Transverse colon (tissue), 4 donors: Measurements from ENCODE around the gene SOBP. TPM values are rescaled to one million over a fixed set of nuclear protein-coding genes. Genes with fewer than 3 reads are reported as not detected.

ENCODE experiments used
- DNase-seq: peaks from one replicate; pipeline ENCODE4 v3.0.0-alpha.2; 2019
- H3K27ac ChIP-seq, 4 donors: fragments of 200-600 bp; sonication (generic); 2 replicates each; pipeline ENCODE4 v1.5.1; 2016 to 2018; ENCODE audit warnings: inconsistent platforms in 4 of 4
- H3K27me3 ChIP-seq: fragments of 200-600 bp; sonication (generic); 2 replicates; pipeline ENCODE4 v1.5.1; 2017; ENCODE audit warnings: inconsistent platforms
- H3K36me3 ChIP-seq, 4 donors: fragments of 200-600 bp; sonication (generic); 2 replicates each; pipeline ENCODE4 v1.5.1; 2017 to 2019; ENCODE audit warnings: inconsistent platforms in 4 of 4
- H3K4me1 ChIP-seq, 4 donors: fragments of 200-600 bp; sonication (generic); 2 replicates each; pipeline ENCODE4 v1.5.1; 2017 to 2020; ENCODE audit warnings: inconsistent platforms in 4 of 4
- H3K4me3 ChIP-seq, 4 donors: fragments of 200-600 bp; sonication (generic); 1 replicate in 1 of 4; 2 replicates in 3 of 4; pipeline versions ENCODE4 v1.5.1 to v1.6.1; 2017 to 2019; ENCODE audit warnings: inconsistent platforms in 4 of 4
- H3K9me3 ChIP-seq, 2 donors: fragments of 200-600 bp; sonication (generic); 2 replicates each; pipeline ENCODE4 v1.5.1; 2017 to 2019; ENCODE audit warnings: inconsistent platforms in 2 of 2
- EP300 ChIP-seq: sonication (generic); formaldehyde crosslinking; IDR thresholded peaks from one replicate; pipeline ENCODE4 v1.6.1; 2017; ENCODE audit warnings: antibody characterized with exemption, low read depth
- POLR2A ChIP-seq: fragments of 450-650 bp; IDR thresholded peaks from one replicate; pipeline ENCODE4 v1.6.1; 2016; ENCODE audit warnings: antibody characterized with exemption, mild to moderate bottlenecking, moderate library complexity
- POLR2AphosphoS5 ChIP-seq, 3 donors: sonication (generic); formaldehyde crosslinking; IDR thresholded peaks; one replicate each; pipeline ENCODE4 v1.6.1; 2016; ENCODE audit warnings: antibody characterized with exemption in 3 of 3
- WGBS, 2 donors: methylation state at CpG; one replicate each; pipeline ENCODE4 v1.1.5; 2018; ENCODE audit warnings: low coverage in 1 of 2; 5-methylcytosine and 5-hydroxymethylcytosine counted together
- in situ Hi-C, 4 donors: fragments of 200-750 bp; cut with MboI; loops; one replicate each; pipeline versions ENCODE4 v1.15.0 to v1.15.1; 2017; ENCODE audit warnings: low sequenced_read_pairs in 3 of 4, low pct_ligation_motif_present in 1 of 4, low pct_unique_long_range_greater_than_20kb in 1 of 4
- intact Hi-C: fragments of 100-400 bp; cut with DNase I; formaldehyde crosslinking; loops from one replicate; pipeline ENCODE4 v1.15.1; 2023; ENCODE audit warnings: low total_unique reads
- total RNA-seq, 4 donors: library from RNA; depleted of rRNA; stranded (reverse); fragments of >200 nt; gene quantifications; one replicate each; pipeline ENCODE4 v1.1.0, GENCODE V29; 2016
- TF ChIP-seq, protein P1 (sequence below), 5 experiments: fragments of 200-600 bp in 3 of 5; fragments of 450-650 bp in 2 of 5; sonication (generic) in 3 of 5; IDR thresholded peaks; 1 replicate in 2 of 5; 2 replicates in 3 of 5; pipeline ENCODE4 v1.5.1; 2016 to 2017; ENCODE audit warnings: antibody characterized with exemption in 5 of 5, inconsistent platforms in 3 of 5, mild to moderate bottlenecking in 2 of 5, moderate library complexity in 1 of 5

The SOBP gene
- total RNA-seq, 4 donors from 2014 or later = 2.6 to 15.9 (median 4.6) TPM

DNA sequence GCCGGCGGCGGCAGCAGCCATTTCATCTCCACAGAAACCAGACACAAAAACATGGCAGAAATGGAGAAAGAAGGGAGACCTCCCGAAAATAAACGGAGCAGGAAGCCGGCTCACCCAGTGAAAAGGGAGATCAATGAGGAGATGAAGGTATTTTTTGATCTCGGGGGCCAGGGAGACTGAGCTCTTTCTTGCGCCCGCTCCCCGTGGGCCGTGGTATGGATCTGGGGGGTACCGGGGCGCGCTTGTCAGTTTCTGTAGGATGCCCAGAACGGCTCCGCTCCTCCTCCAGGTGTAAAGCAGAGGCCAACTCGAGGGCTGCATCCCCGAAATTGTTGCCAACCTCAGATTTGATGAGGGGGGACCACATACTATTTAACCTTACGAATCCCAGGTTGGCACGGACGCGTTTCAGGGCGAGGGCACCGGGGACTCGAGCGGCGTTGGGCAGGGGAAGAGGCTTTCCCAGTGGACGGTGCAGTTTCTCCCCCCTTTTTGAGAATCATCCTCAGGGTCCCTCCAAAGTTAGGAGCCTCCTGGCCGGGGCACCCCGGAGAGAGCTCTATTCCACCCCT, 735 bp downstream of the SOBP start:
- DNase-seq = no peak
- H3K27ac ChIP-seq = peak overlapping the region; percentile 81 to 92 (median 85)
- H3K9me3 ChIP-seq = no peaks in the 10 kb centered on the region
- H3K27me3 ChIP-seq = peaks cover 72% of the 10 kb centered on the region
- intact Hi-C loops = no loop called here
- peak overlapping the region; percentile 60 to 80 (median 70) for H3K4me3 ChIP-seq
- in situ Hi-C loops = loop anchor here in 1 of 4 donors (25.0 kb wide), 1 partner anchor 172 kb away; no protein-coding TSS in a partner anchor
- H3K4me1 ChIP-seq = peaks cover 7 to 39% (median 25%) of the 10 kb centered on the region in 4 donors
- no peaks in the 10 kb centered on the region for H3K36me3 ChIP-seq
- TF ChIP-seq POLR2AphosphoS5 (IDR thresholded peaks at IDR 0.05) (no peak), POLR2A (no peak), EP300 (no peak)
- TF ChIP-seq, protein P1, sequence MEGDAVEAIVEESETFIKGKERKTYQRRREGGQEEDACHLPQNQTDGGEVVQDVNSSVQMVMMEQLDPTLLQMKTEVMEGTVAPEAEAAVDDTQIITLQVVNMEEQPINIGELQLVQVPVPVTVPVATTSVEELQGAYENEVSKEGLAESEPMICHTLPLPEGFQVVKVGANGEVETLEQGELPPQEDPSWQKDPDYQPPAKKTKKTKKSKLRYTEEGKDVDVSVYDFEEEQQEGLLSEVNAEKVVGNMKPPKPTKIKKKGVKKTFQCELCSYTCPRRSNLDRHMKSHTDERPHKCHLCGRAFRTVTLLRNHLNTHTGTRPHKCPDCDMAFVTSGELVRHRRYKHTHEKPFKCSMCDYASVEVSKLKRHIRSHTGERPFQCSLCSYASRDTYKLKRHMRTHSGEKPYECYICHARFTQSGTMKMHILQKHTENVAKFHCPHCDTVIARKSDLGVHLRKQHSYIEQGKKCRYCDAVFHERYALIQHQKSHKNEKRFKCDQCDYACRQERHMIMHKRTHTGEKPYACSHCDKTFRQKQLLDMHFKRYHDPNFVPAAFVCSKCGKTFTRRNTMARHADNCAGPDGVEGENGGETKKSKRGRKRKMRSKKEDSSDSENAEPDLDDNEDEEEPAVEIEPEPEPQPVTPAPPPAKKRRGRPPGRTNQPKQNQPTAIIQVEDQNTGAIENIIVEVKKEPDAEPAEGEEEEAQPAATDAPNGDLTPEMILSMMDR (IDR thresholded peaks at IDR 0.05) = no peak
- WGBS, 2 donors = 0 to 3% methylated on average over 6 to 30 of the region's 30 CpGs

DNA sequence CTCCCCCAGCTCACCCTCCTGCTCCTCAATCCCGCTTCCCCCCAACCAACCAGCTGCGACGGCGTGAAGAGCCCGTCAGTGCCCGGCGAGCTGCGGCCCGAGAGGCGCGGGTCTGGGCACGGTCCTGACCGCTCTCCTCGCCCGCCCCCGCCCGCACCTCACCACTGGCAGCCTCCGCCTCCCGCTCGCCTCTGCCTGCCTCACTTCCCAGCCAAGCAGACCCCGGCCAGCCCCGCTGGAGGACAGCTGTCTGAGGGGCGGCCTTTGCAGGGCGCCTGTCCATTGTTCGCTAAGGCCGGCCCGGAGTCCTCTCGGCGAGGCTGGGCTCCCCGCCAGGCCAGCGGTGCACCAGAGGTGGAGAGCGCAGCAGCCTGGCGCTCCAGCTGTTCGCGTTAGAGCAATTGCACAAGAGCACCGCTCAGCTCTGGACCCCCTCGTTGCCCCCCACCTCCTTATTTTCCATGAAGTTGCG, 1.3 kb downstream of the SOBP start:
- peak overlapping the region; percentile 60 to 80 (median 70) for H3K4me3 ChIP-seq
- peak; percentile 55 for DNase-seq
- H3K27me3 ChIP-seq = peaks cover 67% of the 10 kb centered on the region
- intact Hi-C loops = no loop called here
- H3K27ac ChIP-seq = peak overlapping the region; percentile 81 to 92 (median 85)
- TF ChIP-seq EP300 = no peak
- no peak for TF ChIP-seq POLR2AphosphoS5 (IDR thresholded peaks at IDR 0.05)
- TF ChIP-seq POLR2A = no peak
- no peaks in the 10 kb centered on the region for H3K9me3 ChIP-seq
- H3K36me3 ChIP-seq = no peaks in the 10 kb centered on the region
- WGBS, 2 donors = 5% methylated on average over 29 of the region's 38 CpGs; no CpG with 5 or more reads in 1 of the 2 donors
- peaks cover 7 to 43% (median 25%) of the 10 kb centered on the region in 4 donors for H3K4me1 ChIP-seq
- in situ Hi-C loops = loop anchor here in 1 of 4 donors (25.0 kb wide), 1 partner anchor 171 kb away; no protein-coding TSS in a partner anchor

- WGBS, 2 donors = 38 to 57% methylated on average over 8 to 14 of the region's 14 CpGs
- H3K27me3 ChIP-seq = peaks cover 58% of the 10 kb centered on the region
- H3K27ac ChIP-seq = peak overlapping the region; percentile 81 to 92 (median 85)
- TF ChIP-seq EP300 (no peak), POLR2A (no peak), POLR2AphosphoS5 (IDR thresholded peaks at IDR 0.05) (no peak)
- TF ChIP-seq, protein P1 (IDR thresholded peaks at IDR 0.05) = no peak
- H3K4me1 ChIP-seq = peaks cover 7 to 43% (median 25%) of the 10 kb centered on the region in 4 donors
- intact Hi-C loops (no loop called here), in situ Hi-C loops (loop anchor here in 1 of 4 donors (25.0 kb wide), 1 partner anchor 170 kb away; no protein-coding TSS in a partner anchor)
- H3K4me3 ChIP-seq = peak overlapping the region in 3 of 4 donors; percentile 60 to 80 (median 63)
- no peaks in the 10 kb centered on the region for H3K9me3 ChIP-seq
- no peaks in the 10 kb centered on the region for H3K36me3 ChIP-seq
- no peak for DNase-seq
These were observed 2.1 kb downstream of the SOBP start for GRCh38 chr6:107491760-107492660.

DNA sequence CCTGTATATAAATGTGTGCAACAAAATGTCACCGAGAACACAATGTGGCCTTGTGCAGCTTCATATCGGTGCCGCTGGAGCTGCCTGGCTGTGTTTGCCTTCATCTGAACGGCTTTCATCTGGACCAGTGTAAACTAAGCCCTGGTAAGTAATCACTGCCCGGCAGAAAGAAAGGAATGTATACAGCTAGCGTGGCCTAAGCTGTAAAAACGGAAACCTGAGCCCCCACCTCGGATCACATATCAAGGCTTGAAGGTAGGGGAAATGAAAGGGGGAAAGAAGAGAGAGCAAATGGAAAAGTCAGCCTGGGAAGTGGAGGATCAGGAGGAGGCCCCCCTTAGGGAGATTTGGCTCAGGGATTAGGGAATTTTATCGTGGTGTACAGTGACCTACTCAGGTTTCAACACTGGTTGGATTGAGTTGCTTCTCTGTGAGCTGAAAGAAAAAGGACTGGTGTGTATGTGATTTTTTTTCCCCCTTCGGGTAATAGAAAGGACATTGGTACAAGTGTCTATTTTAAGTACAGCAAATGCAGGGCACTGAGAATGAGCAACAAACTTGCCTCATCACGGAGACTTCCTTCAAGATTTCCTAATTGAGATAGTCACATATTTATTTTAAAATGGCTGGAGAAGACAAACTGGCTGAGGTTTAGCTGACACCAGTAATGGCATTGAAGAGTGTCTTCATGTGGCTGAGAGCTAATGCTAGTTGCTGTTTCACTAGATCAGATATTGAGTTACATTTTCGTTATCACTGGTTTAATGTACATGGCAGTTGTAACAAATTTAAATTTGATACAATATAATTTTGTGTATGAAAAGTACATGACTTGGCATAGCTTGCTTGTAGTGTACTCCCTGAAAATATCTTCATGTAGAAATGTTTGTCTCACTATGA, 3.5 kb downstream of the SOBP start:
- no peaks in the 10 kb centered on the region for H3K9me3 ChIP-seq
- no peak for DNase-seq
- H3K27me3 ChIP-seq = peaks cover 44% of the 10 kb centered on the region
- peaks cover 7 to 47% (median 21%) of the 10 kb centered on the region in 4 donors for H3K4me1 ChIP-seq
- H3K27ac ChIP-seq = peak overlapping the region; percentile 58 to 92 (median 85)
- WGBS, 2 donors = 41 to 43% methylated on average over 7 to 12 of the region's 12 CpGs
- no peaks in the 10 kb centered on the region for H3K36me3 ChIP-seq
- no peak for TF ChIP-seq POLR2A
- intact Hi-C loops = no loop called here
- peak overlapping the region in 2 of 4 donors; percentile 18 to 80 for H3K4me3 ChIP-seq
- in situ Hi-C loops = loop anchor here in 1 of 4 donors (25.0 kb wide), 1 partner anchor 169 kb away; no protein-coding TSS in a partner anchor
